Uterus (tissue), 4 donors: ENCODE measurements around the gene MAP7D2. TPM values are rescaled to one million over a fixed set of nuclear protein-coding genes. Genes with fewer than 3 reads are reported as not detected.

Experiments used
- DNase-seq, 2 donors: peaks; one replicate each; pipeline ENCODE4 v3.0.0-alpha.2; 2019 to 2020
- H3K27ac ChIP-seq, 2 donors: fragments of 200-600 bp; sonication (generic); 1 replicate in 1 of 2; 2 replicates in 1 of 2; pipeline ENCODE4 v1.5.1; 2016 to 2018
- H3K27me3 ChIP-seq, 2 donors: fragments of 200-600 bp; sonication (generic); one replicate each; pipeline ENCODE4 v1.5.1; 2018 to 2019; ENCODE audit warnings: control low read depth in 1 of 2
- H3K36me3 ChIP-seq, 2 donors: fragments of 200-600 bp; sonication (generic); one replicate each; pipeline ENCODE4 v1.5.1; 2019; ENCODE audit warnings: control low read depth in 1 of 2
- H3K4me1 ChIP-seq, 2 donors: fragments of 200-600 bp; sonication (generic); one replicate each; pipeline ENCODE4 v1.5.1; 2018 to 2019; ENCODE audit warnings: control low read depth in 1 of 2
- H3K4me3 ChIP-seq, 2 donors: fragments of 200-600 bp; sonication (generic); 1 replicate in 1 of 2; 2 replicates in 1 of 2; pipeline ENCODE4 v1.5.1; 2018 to 2019; ENCODE audit warnings: mild to moderate bottlenecking in 1 of 2
- H3K9me3 ChIP-seq, 2 donors: fragments of 200-600 bp; sonication (generic); one replicate each; pipeline ENCODE4 v1.5.1; 2019; ENCODE audit warnings: control low read depth in 1 of 2
- CTCF ChIP-seq, 4 experiments: fragments of 200-600 bp in 2 of 4; fragments of 450-650 bp in 2 of 4; sonication (generic) in 2 of 4; IDR thresholded peaks; one replicate each; pipeline ENCODE4 v1.5.1; 2016 to 2019; ENCODE audit warnings: antibody characterized with exemption in 4 of 4, mild to moderate bottlenecking in 2 of 4, moderate library complexity in 1 of 4
- POLR2A ChIP-seq, 2 donors: fragments of 450-650 bp; IDR thresholded peaks; one replicate each; pipeline ENCODE4 v1.6.1; 2016; ENCODE audit warnings: antibody characterized with exemption in 2 of 2, mild to moderate bottlenecking in 1 of 2, moderate library complexity in 1 of 2
- intact Hi-C: fragments of 100-400 bp; cut with DNase I; formaldehyde crosslinking; loops from one replicate; pipeline ENCODE4 v1.15.1; 2023; ENCODE audit warnings: low total_unique reads
- total RNA-seq, 4 donors: library from RNA; depleted of rRNA in 3 of 4; stranded (reverse); fragments of >200 nt in 3 of 4; gene quantifications; one replicate each; pipeline versions ENCODE4 v1.1.0 to v1.2.4, GENCODE V29; 2014 to 2023
- donor health status: DM: yes; HTN: yes; CAD: no.

MAP7D2 gene
- total RNA-seq, 4 donors from 2014 or later, result 0.55 to 1.2 (median 0.88) TPM; not detected in 1

- no peaks in the 10 kb centered on the region for H3K9me3 ChIP-seq
- H3K4me3 ChIP-seq, result peak overlapping the region; percentile 59 to 61
- no peaks in the 10 kb centered on the region for H3K36me3 ChIP-seq
- intact Hi-C loops, result no loop called here
- no peaks in the 10 kb centered on the region for H3K4me1 ChIP-seq
- peak overlapping the region; percentile 67 to 80 for H3K27ac ChIP-seq
- DNase-seq, result no peak
- TF ChIP-seq CTCF (IDR thresholded peaks at IDR 0.05) (no peak), POLR2A (IDR thresholded peaks at IDR 0.05) (no peak)
- no peaks in the 10 kb centered on the region for H3K27me3 ChIP-seq
Observed at GRCh38 chrX:19990151-19990555, 126.6 kb downstream of the MAP7D2 start.

- H3K4me3 ChIP-seq, result no peak overlapping the region
- no peak overlapping the region for H3K27ac ChIP-seq
- DNase-seq, result no peak
- intact Hi-C loops, result no loop called here
- H3K36me3 ChIP-seq, result no peaks in the 10 kb centered on the region
- TF ChIP-seq POLR2A (IDR thresholded peaks at IDR 0.05), result no peak
- no peaks in the 10 kb centered on the region for H3K9me3 ChIP-seq
- no peaks in the 10 kb centered on the region for H3K4me1 ChIP-seq
- no peaks in the 10 kb centered on the region for H3K27me3 ChIP-seq
Observed at GRCh38 chrX:19987856-19988255, 128.9 kb downstream of the MAP7D2 start.

GRCh38 chrX:19986531-19986930 is 130.2 kb downstream of the MAP7D2 start:
- Histone ChIP-seq H3K4me1 (no peaks in the 10 kb centered on the region), H3K9me3 (no peaks in the 10 kb centered on the region), H3K4me3 (no peak overlapping the region), H3K36me3 (no peaks in the 10 kb centered on the region), H3K27ac (no peak overlapping the region), H3K27me3 (no peaks in the 10 kb centered on the region)
- intact Hi-C loops, result no loop called here
- no peak for TF ChIP-seq POLR2A (IDR thresholded peaks at IDR 0.05)
- no peak for TF ChIP-seq CTCF (IDR thresholded peaks at IDR 0.05)
- DNase-seq, result no peak

GRCh38 chrX:19981947-19982346 is 134.8 kb downstream of the MAP7D2 start:
- Histone ChIP-seq H3K9me3 (no peaks in the 10 kb centered on the region), H3K27me3 (no peaks in the 10 kb centered on the region), H3K4me1 (no peaks in the 10 kb centered on the region), H3K27ac (no peak overlapping the region), H3K36me3 (no peaks in the 10 kb centered on the region), H3K4me3 (no peak overlapping the region)
- no peak for DNase-seq
- intact Hi-C loops, result no loop called here
- no peak for TF ChIP-seq POLR2A (IDR thresholded peaks at IDR 0.05)

- no peak overlapping the region for H3K4me3 ChIP-seq
- no peaks in the 10 kb centered on the region for H3K4me1 ChIP-seq
- no peak overlapping the region for H3K27ac ChIP-seq
- no peak for DNase-seq
- TF ChIP-seq POLR2A (IDR thresholded peaks at IDR 0.05) (no peak), CTCF (IDR thresholded peaks at IDR 0.05) (no peak)
- H3K27me3 ChIP-seq, result no peaks in the 10 kb centered on the region
- intact Hi-C loops, result no loop called here
- no peaks in the 10 kb centered on the region for H3K9me3 ChIP-seq
- H3K36me3 ChIP-seq, result no peaks in the 10 kb centered on the region
Observed at GRCh38 chrX:19975845-19976244, 140.9 kb downstream of the MAP7D2 start.

- no peak for TF ChIP-seq POLR2A (IDR thresholded peaks at IDR 0.05)
- TF ChIP-seq CTCF (IDR thresholded peaks at IDR 0.05), result no peak
- Histone ChIP-seq H3K4me1 (no peaks in the 10 kb centered on the region), H3K27ac (no peak overlapping the region), H3K36me3 (no peaks in the 10 kb centered on the region), H3K9me3 (no peaks in the 10 kb centered on the region), H3K27me3 (no peaks in the 10 kb centered on the region), H3K4me3 (no peak overlapping the region)
- intact Hi-C loops, result no loop called here
- DNase-seq, result no peak
Observed at GRCh38 chrX:19972984-19973383, 143.7 kb downstream of the MAP7D2 start.
